Uterus (tissue), 4 donors: ENCODE data around the gene RNF157. TPM values are rescaled to one million over a fixed set of nuclear protein-coding genes. Genes with fewer than 3 reads are reported as not detected.
"Not testable (repeated sequence)": the region's sequence is repeated elsewhere in the genome, so short reads cannot be mapped to it uniquely, and the experiment has no call there.

Experiments
- DNase-seq, 2 donors: peaks; one replicate each; pipeline ENCODE4 v3.0.0-alpha.2; 2019 to 2020
- H3K27ac ChIP-seq, 2 donors: fragments of 200-600 bp; sonication (generic); 1 replicate in 1 of 2; 2 replicates in 1 of 2; pipeline ENCODE4 v1.5.1; 2016 to 2018
- H3K27me3 ChIP-seq, 2 donors: fragments of 200-600 bp; sonication (generic); one replicate each; pipeline ENCODE4 v1.5.1; 2018 to 2019; ENCODE audit warnings: control low read depth in 1 of 2
- H3K36me3 ChIP-seq, 2 donors: fragments of 200-600 bp; sonication (generic); one replicate each; pipeline ENCODE4 v1.5.1; 2019; ENCODE audit warnings: control low read depth in 1 of 2
- H3K4me1 ChIP-seq, 2 donors: fragments of 200-600 bp; sonication (generic); one replicate each; pipeline ENCODE4 v1.5.1; 2018 to 2019; ENCODE audit warnings: control low read depth in 1 of 2
- H3K4me3 ChIP-seq, 2 donors: fragments of 200-600 bp; sonication (generic); 1 replicate in 1 of 2; 2 replicates in 1 of 2; pipeline ENCODE4 v1.5.1; 2018 to 2019; ENCODE audit warnings: mild to moderate bottlenecking in 1 of 2
- H3K9me3 ChIP-seq, 2 donors: fragments of 200-600 bp; sonication (generic); one replicate each; pipeline ENCODE4 v1.5.1; 2019; ENCODE audit warnings: control low read depth in 1 of 2
- CTCF ChIP-seq, 4 experiments: fragments of 200-600 bp in 2 of 4; fragments of 450-650 bp in 2 of 4; sonication (generic) in 2 of 4; IDR thresholded peaks; one replicate each; pipeline ENCODE4 v1.5.1; 2016 to 2019; ENCODE audit warnings: antibody characterized with exemption in 4 of 4, mild to moderate bottlenecking in 2 of 4, moderate library complexity in 1 of 4
- POLR2A ChIP-seq, 2 donors: fragments of 450-650 bp; IDR thresholded peaks; one replicate each; pipeline ENCODE4 v1.6.1; 2016; ENCODE audit warnings: antibody characterized with exemption in 2 of 2, mild to moderate bottlenecking in 1 of 2, moderate library complexity in 1 of 2
- intact Hi-C: fragments of 100-400 bp; cut with DNase I; formaldehyde crosslinking; loops from one replicate; pipeline ENCODE4 v1.15.1; 2023; ENCODE audit warnings: low total_unique reads
- total RNA-seq, 4 donors: library from RNA; depleted of rRNA in 3 of 4; stranded (reverse); fragments of >200 nt in 3 of 4; gene quantifications; one replicate each; pipeline versions ENCODE4 v1.1.0 to v1.2.4, GENCODE V29; 2014 to 2023
- donor health status: DM: yes; HTN: yes; CAD: no.

Gene RNF157
- total RNA-seq, 4 donors from 2014 or later, result 0.77 to 5.7 (median 1.7) TPM

GRCh38 chr17:76234354-76234679, 6.0 kb downstream of the RNF157 start:
- no peak overlapping the region for H3K27ac ChIP-seq
- no peaks in the 10 kb centered on the region for H3K36me3 ChIP-seq
- H3K4me3 ChIP-seq, result no peak overlapping the region
- no peaks in the 10 kb centered on the region for H3K4me1 ChIP-seq
- no peak for DNase-seq
- TF ChIP-seq POLR2A (IDR thresholded peaks at IDR 0.05), result no peak
- no peak for TF ChIP-seq CTCF (IDR thresholded peaks at IDR 0.05)
- H3K9me3 ChIP-seq, result no peaks in the 10 kb centered on the region
- H3K27me3 ChIP-seq, result no peaks in the 10 kb centered on the region
- intact Hi-C loops, result no loop called here

- TF ChIP-seq CTCF (IDR thresholded peaks at IDR 0.05), result no peak
Observed at GRCh38 chr17:76233588-76234353, 6.5 kb downstream of the RNF157 start.

GRCh38 chr17:76232342-76232741, 8.0 kb downstream of the RNF157 start:
- Histone ChIP-seq H3K4me3 (no peak overlapping the region), H3K4me1 (no peaks in the 10 kb centered on the region), H3K27me3 (no peaks in the 10 kb centered on the region), H3K27ac (no peak overlapping the region), H3K36me3 (no peaks in the 10 kb centered on the region), H3K9me3 (no peaks in the 10 kb centered on the region)
- intact Hi-C loops, result no loop called here
- TF ChIP-seq CTCF (IDR thresholded peaks at IDR 0.05) (no peak), POLR2A (IDR thresholded peaks at IDR 0.05) (no peak)
- no peak for DNase-seq

More at GRCh38 chr17:76233588-76234353, 6.5 kb downstream of the RNF157 start:
- Histone ChIP-seq H3K27ac (no peak overlapping the region), H3K27me3 (no peaks in the 10 kb centered on the region), H3K36me3 (no peaks in the 10 kb centered on the region), H3K9me3 (no peaks in the 10 kb centered on the region), H3K4me3 (no peak overlapping the region), H3K4me1 (no peaks in the 10 kb centered on the region)
- no peak for DNase-seq
- intact Hi-C loops, result no loop called here

- H3K9me3 ChIP-seq, intact Hi-C loops, H3K27ac ChIP-seq, H3K36me3 ChIP-seq, H3K4me1 ChIP-seq, H3K27me3 ChIP-seq, H3K4me3 ChIP-seq, DNase-seq: not testable (repeated sequence)
Observed at GRCh38 chr17:76226749-76227148, 13.5 kb downstream of the RNF157 start.

- DNase-seq, H3K4me3 ChIP-seq, intact Hi-C loops, H3K27ac ChIP-seq, H3K27me3 ChIP-seq, H3K9me3 ChIP-seq, H3K4me1 ChIP-seq, H3K36me3 ChIP-seq: not testable (repeated sequence)
Observed at GRCh38 chr17:76225373-76226086, 14.8 kb downstream of the RNF157 start.

- no peak for DNase-seq
- H3K27me3 ChIP-seq, result no peaks in the 10 kb centered on the region
- TF ChIP-seq POLR2A (IDR thresholded peaks at IDR 0.05) (no peak), CTCF (IDR thresholded peaks at IDR 0.05) (no peak)
- intact Hi-C loops, result no loop called here
- H3K4me3 ChIP-seq, result no peak overlapping the region
- H3K27ac ChIP-seq, result no peak overlapping the region
- H3K9me3 ChIP-seq, result no peaks in the 10 kb centered on the region
- no peaks in the 10 kb centered on the region for H3K4me1 ChIP-seq
- no peaks in the 10 kb centered on the region for H3K36me3 ChIP-seq
Observed at GRCh38 chr17:76223802-76224201, 16.5 kb downstream of the RNF157 start.
